ENCODE data around the gene MTHFD1L. TPM values are rescaled to one million over a fixed set of nuclear protein-coding genes. Genes with fewer than 3 reads are reported as not detected.
"Not testable (repeated sequence)": the region's sequence is repeated elsewhere in the genome, so short reads cannot be mapped to it uniquely, and the experiment has no call there.

MTHFD1L gene
- total RNA-seq, 1 donor from 2014 or later, result 66.0 TPM

GRCh38 chr6:151113641-151114040, 248.1 kb downstream of the MTHFD1L start:
- TF ChIP-seq CTCF (IDR thresholded peaks at IDR 0.05; ENCODE audit: unreplicated experiment), result no peak
- Mint-ChIP-seq H3K27me3 (ENCODE audit: unreplicated experiment) (peaks cover 1% of the 10 kb centered on the region), H3K9me3 (ENCODE audit: unreplicated experiment) (no peaks in the 10 kb centered on the region), H3K4me3 (ENCODE audit: unreplicated experiment) (no peak overlapping the region), H3K36me3 (ENCODE audit: low read depth, unreplicated experiment) (no peaks in the 10 kb centered on the region), H3K27ac (ENCODE audit: unreplicated experiment) (no peak overlapping the region), H3K4me1 (ENCODE audit: unreplicated experiment) (no peaks in the 10 kb centered on the region)
- no peak for DNase-seq (ENCODE audit: low spot score)

- no peak overlapping the region for H3K27ac Mint-ChIP-seq (ENCODE audit: unreplicated experiment)
Measured at GRCh38 chr6:151118461-151119123, 253.1 kb downstream of the MTHFD1L start.

GRCh38 chr6:151119823-151120524, 254.5 kb downstream of the MTHFD1L start:
- H3K36me3 Mint-ChIP-seq (ENCODE audit: low read depth, unreplicated experiment), result no peaks in the 10 kb centered on the region

More at GRCh38 chr6:151118461-151119123, 253.1 kb downstream of the MTHFD1L start:
- Mint-ChIP-seq H3K36me3 (ENCODE audit: low read depth, unreplicated experiment) (no peaks in the 10 kb centered on the region), H3K27me3 (ENCODE audit: unreplicated experiment) (no peaks in the 10 kb centered on the region), H3K4me1 (ENCODE audit: unreplicated experiment) (no peaks in the 10 kb centered on the region), H3K9me3 (ENCODE audit: unreplicated experiment) (no peaks in the 10 kb centered on the region), H3K4me3 (ENCODE audit: unreplicated experiment) (no peak overlapping the region)
- no peak for DNase-seq (ENCODE audit: low spot score)
- no peak for TF ChIP-seq CTCF (IDR thresholded peaks at IDR 0.05; ENCODE audit: unreplicated experiment)

GRCh38 chr6:151121900-151122299, 256.4 kb downstream of the MTHFD1L start:
- H3K36me3 Mint-ChIP-seq (ENCODE audit: low read depth, unreplicated experiment), result no peaks in the 10 kb centered on the region
- H3K4me3 Mint-ChIP-seq (ENCODE audit: unreplicated experiment), result no peak overlapping the region
- no peak overlapping the region for H3K27ac Mint-ChIP-seq (ENCODE audit: unreplicated experiment)
- no peak for TF ChIP-seq CTCF (IDR thresholded peaks at IDR 0.05; ENCODE audit: unreplicated experiment)
- no peaks in the 10 kb centered on the region for H3K27me3 Mint-ChIP-seq (ENCODE audit: unreplicated experiment)
- no peak for DNase-seq (ENCODE audit: low spot score)
- no peaks in the 10 kb centered on the region for H3K4me1 Mint-ChIP-seq (ENCODE audit: unreplicated experiment)
- H3K9me3 Mint-ChIP-seq (ENCODE audit: unreplicated experiment), result no peaks in the 10 kb centered on the region

More at GRCh38 chr6:151119823-151120524, 254.5 kb downstream of the MTHFD1L start:
- DNase-seq (ENCODE audit: low spot score), result no peak
- Mint-ChIP-seq H3K4me1 (ENCODE audit: unreplicated experiment) (no peaks in the 10 kb centered on the region), H3K27ac (ENCODE audit: unreplicated experiment) (no peak overlapping the region), H3K4me3 (ENCODE audit: unreplicated experiment) (no peak overlapping the region), H3K9me3 (ENCODE audit: unreplicated experiment) (no peaks in the 10 kb centered on the region), H3K27me3 (ENCODE audit: unreplicated experiment) (no peaks in the 10 kb centered on the region)
- no peak for TF ChIP-seq CTCF (IDR thresholded peaks at IDR 0.05; ENCODE audit: unreplicated experiment)

GRCh38 chr6:151123641-151124040, 258.1 kb downstream of the MTHFD1L start:
- H3K27me3 Mint-ChIP-seq (ENCODE audit: unreplicated experiment); H3K9me3 Mint-ChIP-seq (ENCODE audit: unreplicated experiment); H3K4me1 Mint-ChIP-seq (ENCODE audit: unreplicated experiment); H3K27ac Mint-ChIP-seq (ENCODE audit: unreplicated experiment); H3K36me3 Mint-ChIP-seq (ENCODE audit: low read depth, unreplicated experiment); DNase-seq (ENCODE audit: low spot score); H3K4me3 Mint-ChIP-seq (ENCODE audit: unreplicated experiment): not testable (repeated sequence)

GRCh38 chr6:151125242-151125641, 259.7 kb downstream of the MTHFD1L start:
- not testable (repeated sequence) for H3K27ac Mint-ChIP-seq (ENCODE audit: unreplicated experiment); H3K36me3 Mint-ChIP-seq (ENCODE audit: low read depth, unreplicated experiment)

GRCh38 chr6:151125651-151126416, 260.3 kb downstream of the MTHFD1L start:
- not testable (repeated sequence) for H3K36me3 Mint-ChIP-seq (ENCODE audit: low read depth, unreplicated experiment); H3K4me1 Mint-ChIP-seq (ENCODE audit: unreplicated experiment); H3K27ac Mint-ChIP-seq (ENCODE audit: unreplicated experiment); DNase-seq (ENCODE audit: low spot score); H3K4me3 Mint-ChIP-seq (ENCODE audit: unreplicated experiment); H3K27me3 Mint-ChIP-seq (ENCODE audit: unreplicated experiment); H3K9me3 Mint-ChIP-seq (ENCODE audit: unreplicated experiment)

More at GRCh38 chr6:151125242-151125641, 259.7 kb downstream of the MTHFD1L start:
- DNase-seq (ENCODE audit: low spot score); H3K9me3 Mint-ChIP-seq (ENCODE audit: unreplicated experiment); H3K4me3 Mint-ChIP-seq (ENCODE audit: unreplicated experiment); H3K27me3 Mint-ChIP-seq (ENCODE audit: unreplicated experiment); H3K4me1 Mint-ChIP-seq (ENCODE audit: unreplicated experiment): not testable (repeated sequence)

- H3K4me1 Mint-ChIP-seq (ENCODE audit: unreplicated experiment); H3K36me3 Mint-ChIP-seq (ENCODE audit: low read depth, unreplicated experiment): not testable (repeated sequence)
Measured at GRCh38 chr6:151126417-151126724, 260.9 kb downstream of the MTHFD1L start.

More at GRCh38 chr6:151126417-151126724, 260.9 kb downstream of the MTHFD1L start:
- not testable (repeated sequence) for H3K27ac Mint-ChIP-seq (ENCODE audit: unreplicated experiment); H3K9me3 Mint-ChIP-seq (ENCODE audit: unreplicated experiment); H3K4me3 Mint-ChIP-seq (ENCODE audit: unreplicated experiment); H3K27me3 Mint-ChIP-seq (ENCODE audit: unreplicated experiment); DNase-seq (ENCODE audit: low spot score)
